Measurements from ENCODE around the gene CENATAC.
A peak's percentile ranks its signal among the peaks of the same experiment; 100 is the strongest.
"Not testable (repeated sequence)": the region's sequence is repeated elsewhere in the genome, so short reads cannot be mapped to it uniquely, and the experiment has no call there.

The CENATAC gene

DNA sequence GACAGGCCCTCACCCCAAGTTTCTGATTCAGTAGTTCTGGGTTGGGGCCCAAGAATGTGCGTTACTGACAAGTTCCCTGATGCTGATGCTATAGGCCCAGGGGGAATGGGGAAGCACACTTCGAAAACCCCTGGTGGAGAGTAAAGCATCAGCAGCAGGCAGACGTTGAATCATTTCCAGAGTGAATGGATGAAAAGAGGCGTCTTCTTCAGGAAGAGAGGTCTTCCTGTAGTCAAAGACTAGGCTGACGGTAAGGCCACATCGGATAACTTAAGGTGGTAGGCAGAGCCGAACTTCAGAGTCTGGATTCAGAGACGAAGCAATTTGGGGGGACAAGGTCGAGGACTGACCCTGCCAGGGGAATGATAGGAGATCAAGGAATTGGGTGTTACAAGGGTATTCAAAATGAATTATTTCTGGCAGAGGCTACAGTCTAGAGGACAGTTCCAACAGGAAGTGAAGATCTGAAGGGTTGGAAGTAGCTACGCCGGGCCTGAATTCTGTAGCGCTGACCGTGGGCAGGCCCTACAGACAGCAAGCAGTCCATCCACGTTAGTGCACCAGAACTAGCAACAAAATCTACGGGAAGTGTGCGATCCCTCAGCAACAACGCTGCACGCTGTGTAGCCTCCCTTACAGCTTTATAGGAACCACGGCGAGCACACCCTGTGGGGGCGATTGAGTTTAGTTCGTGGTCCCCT lies 862 bp upstream of the CENATAC start:
- no peak for DNase-seq

DNA sequence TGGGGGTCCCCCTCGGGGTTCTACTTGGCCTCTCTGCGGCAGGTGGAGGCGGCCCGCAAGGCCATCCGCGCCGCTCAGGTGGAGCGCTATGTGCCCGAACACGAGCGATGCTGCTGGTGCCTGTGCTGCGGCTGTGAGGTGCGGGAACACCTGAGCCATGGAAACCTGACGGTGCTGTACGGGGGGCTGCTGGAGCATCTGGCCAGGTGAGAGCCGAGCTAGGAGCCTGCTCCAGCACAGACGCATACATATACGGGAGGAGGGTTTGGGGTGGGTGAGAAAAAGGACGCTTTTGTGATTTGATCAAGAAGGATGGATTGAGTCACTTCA lies 415 bp downstream of the CENATAC start:
- DNase-seq = no peak

DNA sequence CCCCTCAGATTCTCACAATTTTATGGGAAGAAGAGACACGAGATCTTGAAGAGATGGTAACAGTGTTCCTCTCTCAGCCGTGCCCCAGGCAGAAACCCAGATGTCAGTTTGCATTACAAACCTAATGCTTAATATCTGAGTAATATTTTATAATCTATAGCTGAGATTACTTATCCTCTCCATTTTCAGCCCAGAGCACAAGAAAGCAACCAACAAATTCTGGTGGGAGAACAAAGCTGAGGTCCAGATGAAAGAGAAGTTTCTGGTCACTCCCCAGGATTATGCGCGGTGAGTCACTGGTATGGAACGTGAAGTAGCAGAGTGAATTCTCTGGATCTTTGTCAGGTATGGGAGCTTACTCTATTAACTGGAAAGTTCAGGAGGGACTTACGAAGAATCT lies 884 bp downstream of the CENATAC start:
- peak; percentile 16 for DNase-seq

DNA sequence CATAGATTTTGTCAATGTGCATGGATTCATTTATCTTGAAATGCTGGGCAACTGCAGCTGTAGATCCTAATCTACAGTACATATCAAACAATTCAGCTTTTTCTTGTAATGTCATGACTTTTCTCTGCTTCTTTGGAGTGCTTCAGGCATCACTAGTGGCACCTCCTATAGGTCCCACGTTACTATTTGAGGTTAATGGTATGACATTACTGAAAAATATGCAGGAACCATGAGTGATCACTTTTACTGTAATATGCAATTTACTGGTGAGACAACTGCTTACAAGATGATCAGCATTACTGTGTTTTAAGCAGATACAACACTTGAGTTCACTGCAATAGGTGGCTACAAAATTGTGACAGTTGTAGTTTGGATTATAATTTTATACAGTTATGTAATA lies 3.0 kb downstream of the CENATAC start:
- no peak for DNase-seq

DNA sequence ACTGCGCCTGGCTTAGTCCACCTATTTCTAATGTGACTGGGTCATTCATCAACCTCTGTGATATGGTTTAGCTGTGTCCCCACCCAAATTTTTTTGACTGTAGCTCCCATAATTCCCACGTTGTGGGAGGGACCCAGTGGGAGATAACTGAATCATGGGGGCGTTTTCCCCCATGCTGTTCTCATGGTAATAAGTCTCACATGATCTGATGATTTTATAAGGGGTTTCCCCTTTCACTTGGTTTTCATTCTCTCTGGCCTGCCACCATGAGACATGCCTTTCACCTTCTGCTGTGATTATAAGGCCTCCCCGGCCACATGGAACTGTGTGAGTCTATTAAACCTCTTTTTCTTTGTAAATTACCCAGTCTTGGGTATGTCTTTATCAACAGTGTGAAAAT lies 8.7 kb downstream of the CENATAC start:
- no peak for DNase-seq

DNA sequence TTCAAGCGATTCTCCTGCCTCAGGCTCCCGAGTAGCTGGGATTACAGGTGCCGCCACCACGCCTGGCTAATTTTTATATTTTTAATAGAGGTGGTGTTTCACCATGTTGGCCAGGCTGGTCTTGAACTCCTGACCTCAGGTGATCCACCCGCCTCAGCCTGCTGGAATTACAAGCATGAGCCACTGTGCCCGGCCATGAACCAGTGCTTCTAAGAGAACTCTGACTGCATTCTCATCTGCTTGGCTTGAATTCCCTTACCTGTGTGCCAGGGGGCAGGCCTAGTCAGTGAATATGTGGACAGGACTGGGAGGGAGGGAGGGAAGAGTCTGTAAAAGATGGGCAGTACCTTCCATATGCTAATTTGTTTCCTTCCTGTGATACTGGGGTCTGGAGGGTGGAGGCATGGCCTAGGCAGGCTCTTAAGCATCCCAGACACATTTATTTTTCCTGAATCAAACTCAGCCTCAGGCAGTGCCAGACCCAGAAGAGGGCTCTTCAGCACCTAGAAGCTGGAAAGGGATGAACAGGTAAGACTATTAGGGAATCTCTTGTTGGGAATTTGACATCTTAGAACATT lies 13.6 kb downstream of the CENATAC start:
- no peak for DNase-seq

DNA sequence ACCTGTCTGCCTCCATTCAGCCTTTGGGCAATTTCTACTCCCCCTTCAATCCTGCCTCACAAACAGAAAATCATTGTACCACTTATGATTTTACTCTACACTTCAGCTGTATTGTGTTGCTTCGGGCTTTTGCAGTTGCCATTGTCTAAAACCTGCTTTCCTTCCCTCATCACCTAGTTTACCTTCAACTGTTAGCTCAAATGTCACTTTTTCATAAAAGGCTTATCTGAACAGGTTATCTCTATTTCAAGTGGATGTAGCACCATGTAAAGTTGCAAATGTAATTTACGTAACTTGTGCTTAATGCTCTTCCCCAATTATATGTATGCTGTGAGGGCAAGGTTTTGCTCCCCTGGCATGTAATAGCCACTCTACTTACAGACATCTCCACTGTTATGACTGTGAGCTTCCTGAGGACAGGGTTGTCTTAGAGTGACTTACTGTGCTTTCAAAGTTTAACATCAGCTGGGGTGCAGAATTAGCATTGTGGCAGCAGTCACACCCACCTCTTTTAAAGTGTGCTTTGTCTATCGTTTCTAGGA lies 14.8 kb downstream of the CENATAC start:
- no peak for DNase-seq

DNA sequence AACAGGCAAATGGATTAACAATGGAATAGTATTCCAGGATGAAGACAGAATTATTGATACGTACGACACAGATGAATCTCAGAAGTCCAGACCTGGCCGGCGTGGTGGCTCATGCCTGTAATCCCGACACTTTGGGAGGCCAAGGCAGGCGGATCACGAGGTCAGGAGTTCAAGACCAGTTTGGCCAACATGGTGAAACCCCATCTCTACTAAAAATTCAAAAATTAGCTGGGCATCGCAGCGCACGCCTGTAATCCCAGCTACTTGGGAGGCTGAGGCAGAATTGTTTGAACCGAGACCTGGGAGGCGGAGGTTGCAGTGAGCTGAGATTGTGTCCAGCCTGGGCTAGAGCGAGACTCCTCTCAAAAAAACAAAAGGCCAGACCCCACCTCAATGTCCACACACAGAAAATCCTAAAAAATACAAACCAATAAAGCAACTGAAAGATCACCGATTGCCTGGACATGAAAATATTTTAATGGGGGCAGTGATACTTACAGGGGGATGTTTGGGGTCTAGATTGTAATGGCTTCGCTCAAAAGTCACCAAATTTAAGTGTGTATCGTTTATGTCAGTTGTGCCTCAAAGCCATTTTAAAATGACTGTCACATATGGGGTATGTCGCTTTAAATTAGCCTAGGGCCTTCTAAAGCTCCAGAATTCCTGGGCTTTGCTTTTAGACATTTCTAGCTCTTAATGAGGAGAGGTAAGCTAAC lies 16.4 kb downstream of the CENATAC start:
- no peak for DNase-seq

DNA sequence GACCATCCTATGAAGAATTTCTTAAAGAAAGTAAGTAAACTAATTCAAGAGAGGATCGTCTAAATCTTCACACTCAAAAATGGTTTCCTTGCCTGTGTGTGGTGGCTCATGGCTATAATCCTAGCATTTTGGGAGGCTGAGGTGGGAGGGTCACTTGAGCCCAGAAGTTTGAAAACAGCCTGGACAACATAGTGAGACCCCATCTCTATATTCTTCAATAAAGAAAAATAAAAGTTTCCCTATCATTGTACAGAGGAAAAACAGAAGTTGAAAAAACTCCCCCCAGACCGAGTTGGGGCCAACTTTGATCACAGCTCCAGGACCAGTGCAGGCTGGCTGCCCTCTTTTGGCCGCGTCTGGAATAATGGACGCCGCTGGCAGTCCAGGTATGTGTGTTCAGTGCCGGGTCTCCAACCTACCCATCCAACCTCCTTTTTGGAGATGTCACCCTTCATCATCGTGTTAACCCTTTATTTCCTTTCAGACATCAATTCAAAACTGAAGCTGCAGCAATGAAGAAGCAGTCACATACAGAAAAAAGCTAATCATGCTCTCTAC lies 17.2 kb downstream of the CENATAC start:
- no peak for DNase-seq

DNA sequence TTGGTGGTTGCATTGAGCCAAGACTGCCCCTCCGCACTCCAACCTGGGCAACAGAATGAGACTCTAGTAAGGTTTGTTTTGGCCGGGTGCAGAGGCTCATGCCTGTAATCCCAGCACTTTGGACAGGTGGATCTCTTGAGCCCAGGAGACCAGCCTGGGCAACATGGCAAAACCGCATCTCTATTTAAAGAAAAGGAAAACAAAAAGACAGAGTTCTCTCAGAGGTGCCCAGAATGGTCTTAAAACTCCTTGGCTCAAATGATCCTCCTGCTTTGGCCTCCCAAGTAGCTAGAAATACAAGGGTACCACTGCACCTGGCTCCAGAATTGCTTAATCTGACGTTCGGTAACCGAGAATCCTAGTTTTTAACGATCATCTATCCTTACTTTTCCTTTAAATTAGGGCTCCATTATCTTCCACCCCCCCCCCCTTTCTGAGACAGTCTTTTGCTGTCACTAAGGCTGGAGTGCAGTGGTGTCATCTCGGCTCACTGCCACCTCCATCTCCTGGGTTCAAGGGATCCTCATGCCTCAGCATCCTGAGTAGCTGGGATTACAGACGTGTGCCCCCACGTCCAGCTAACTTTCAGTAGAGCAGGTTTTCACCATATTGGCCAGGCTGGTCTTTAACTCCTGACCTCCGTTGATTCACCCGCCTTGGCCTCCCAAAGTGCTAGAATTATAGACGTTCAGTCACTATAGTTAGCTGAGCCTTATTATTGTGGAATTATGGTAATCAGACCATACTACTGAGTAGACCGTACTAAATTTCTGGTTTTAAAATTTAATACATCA lies 18.5 kb downstream of the CENATAC start:
- DNase-seq = no peak

DNA sequence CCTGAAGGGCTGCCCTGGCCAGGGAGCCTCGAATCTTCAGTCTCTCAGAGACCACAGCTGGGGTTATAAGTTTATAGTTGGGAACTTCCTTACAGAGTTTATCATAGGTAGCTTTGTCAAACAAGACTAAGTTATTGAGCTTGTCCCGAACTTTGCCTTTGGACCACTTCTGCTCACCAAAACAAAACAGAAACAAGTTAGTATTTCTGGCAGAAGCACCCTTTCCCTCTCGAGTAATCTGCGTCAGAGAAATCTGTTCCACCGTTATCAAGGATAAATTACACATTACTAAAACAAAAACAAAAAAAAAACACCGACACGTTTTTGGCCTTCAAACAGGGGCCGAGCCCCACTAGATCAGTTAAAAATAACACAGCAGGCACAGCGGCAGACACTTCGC lies 19.4 kb downstream of the CENATAC start:
- not testable (repeated sequence) for DNase-seq

DNA sequence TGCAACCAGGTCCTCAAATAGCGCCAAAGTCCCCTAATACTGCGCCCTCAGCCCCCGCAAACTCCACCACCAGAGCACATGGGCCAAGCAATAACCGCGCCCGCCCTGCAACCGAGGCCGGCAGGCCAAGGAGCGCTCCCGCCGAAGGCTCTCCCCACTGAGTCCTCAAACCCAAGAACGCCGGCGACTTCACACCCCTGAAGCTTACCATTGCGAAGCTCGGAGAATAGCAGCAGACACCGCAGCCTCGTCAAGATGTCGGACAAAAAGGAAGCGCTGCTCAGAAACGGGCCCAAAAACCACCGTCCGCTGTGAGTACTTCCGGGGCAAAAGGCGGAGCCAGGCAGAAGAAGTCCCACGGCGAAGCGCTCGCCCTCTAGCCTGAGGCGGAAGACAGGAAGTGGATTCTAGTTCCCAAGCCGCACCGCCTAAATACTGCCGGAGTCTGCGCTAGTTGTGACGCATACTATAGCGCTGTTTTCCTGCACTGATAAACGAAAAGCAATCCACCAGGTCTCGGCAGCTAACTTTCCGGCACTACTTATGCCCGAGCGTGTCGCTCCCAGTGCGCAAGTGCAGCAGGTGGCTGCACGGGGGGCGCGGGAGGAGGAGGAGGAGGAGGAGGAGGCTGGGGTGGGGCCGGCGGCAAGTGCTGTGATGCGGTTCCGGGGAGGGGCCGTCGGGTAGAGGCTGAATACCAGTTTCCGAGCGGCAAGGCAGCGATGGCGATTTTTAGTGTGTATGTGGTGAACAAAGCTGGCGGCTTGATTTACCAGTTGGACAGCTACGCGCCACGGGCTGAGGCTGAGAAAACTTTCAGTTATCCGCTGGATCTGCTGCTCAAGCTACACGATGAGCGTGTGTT lies 20.4 kb downstream of the CENATAC start, which contains the start of the genes RPS25 and TRAPPC4:
TSS of gene RPS25 (minus strand) at position 270 of the 865 bp plus-strand sequence. CDS start at position 211, 59 bp downstream.
TSS of gene TRAPPC4 (plus strand) at position 693 of the 865 bp plus-strand sequence. CDS start at position 723, 30 bp downstream.
- DNase-seq = peak; percentile 83

DNA sequence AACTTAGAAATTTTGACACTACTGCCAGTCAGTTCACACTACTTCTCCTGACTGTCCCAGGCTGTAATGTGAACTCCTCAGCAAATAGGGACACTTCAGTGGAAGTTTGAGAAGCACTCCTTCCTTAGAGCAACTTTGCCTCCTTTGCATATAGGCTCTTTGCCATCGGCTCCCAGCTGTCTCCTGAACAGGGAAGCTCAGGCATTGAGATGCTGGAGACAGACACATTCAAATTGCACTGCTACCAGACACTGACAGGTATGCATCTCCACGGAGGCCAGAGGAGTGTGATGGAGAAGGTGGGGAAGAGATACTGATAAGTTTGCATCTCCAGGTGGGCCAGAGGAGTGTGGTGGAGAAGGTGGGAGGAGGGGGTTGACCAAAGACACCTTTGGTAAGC lies 22.1 kb downstream of the CENATAC start:
- DNase-seq = no peak

DNA sequence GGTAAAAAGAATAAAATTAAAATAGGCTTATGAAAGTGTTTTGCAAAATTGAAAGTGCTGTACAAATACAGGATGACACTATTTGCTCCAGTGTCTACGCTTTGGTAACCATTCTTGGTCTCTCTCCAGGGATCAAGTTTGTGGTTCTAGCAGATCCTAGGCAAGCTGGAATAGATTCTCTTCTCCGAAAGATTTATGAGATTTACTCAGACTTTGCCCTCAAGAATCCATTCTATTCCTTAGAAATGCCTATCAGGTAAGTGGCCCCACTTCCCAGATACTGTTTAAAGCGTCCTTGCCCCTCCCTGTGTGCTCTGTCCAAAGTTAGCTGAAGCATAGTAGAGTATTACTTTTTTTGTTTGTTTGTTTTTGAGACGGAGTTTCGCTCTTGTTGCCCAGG lies 23.7 kb downstream of the CENATAC start:
- DNase-seq = no peak

DNA sequence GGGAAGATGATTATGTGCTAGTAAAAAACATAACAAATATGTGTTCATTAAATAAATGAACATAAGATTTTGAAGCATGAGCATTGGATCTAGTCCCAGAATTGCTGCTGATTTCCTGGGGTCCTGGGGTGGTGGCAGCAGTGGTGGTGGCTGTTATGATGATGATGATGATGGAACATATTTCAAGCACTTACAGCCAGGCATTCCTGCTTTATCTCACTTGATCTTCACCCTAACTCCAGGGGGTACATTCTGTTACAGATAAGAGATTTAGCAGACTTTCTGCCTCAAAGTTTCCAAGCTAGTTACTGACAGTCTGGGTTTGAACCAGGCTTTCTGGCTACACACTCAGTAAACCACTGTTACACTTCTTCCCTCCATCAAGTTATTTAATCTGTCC lies 25.8 kb downstream of the CENATAC start:
- no peak for DNase-seq

DNA sequence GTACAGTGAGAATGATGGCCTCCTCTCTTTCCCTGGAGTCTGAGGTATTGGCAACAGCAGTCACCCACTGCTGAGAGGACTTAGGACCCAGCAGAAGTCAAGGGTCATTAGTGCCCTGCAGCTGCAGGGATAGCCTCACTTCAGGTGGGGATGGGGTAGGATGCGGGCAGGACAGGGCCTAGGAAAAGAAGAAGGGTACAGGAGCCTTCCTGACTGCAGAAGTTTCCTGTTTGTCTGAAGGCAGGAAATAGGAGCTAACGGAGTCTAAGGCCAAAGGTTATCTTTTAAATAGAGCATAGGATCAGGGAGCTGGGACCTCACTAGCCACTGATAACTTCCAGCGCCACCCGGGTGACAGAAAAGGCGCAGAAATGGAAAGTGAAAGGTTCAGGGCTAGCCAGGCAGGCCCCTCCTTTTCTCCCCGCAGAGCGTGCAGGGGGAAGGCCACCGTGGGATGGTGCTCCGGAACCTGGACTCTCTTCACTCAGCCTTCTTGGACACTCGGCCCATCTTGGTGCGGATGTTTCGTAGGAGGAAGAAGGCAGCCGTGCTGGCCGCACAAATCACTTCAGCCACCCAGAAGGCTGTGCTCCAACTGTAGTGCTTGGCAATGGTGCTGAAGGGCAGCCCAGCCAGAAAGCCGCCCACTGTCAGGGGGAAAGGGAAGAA lies 26.6 kb downstream of the CENATAC start:
- DNase-seq = no peak

DNA sequence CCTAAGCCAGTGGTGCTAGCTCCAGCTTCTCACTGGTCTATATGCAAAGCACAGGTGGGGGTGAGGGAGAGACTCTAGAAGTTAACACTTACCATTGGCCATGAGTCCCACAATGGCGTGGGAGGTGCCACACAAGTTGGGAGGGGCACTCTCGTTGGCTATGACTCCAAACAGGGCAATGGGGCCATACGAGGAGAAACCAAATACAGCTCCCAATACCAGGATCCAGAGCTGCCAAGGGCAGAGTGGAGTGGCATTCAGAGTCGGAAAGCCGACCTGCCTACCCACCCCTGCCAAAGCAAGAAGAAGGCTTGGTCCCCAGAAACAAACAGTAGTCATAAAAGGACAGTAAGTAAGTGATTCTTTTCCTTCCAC lies 27.1 kb downstream of the CENATAC start:
- DNase-seq = no peak

DNA sequence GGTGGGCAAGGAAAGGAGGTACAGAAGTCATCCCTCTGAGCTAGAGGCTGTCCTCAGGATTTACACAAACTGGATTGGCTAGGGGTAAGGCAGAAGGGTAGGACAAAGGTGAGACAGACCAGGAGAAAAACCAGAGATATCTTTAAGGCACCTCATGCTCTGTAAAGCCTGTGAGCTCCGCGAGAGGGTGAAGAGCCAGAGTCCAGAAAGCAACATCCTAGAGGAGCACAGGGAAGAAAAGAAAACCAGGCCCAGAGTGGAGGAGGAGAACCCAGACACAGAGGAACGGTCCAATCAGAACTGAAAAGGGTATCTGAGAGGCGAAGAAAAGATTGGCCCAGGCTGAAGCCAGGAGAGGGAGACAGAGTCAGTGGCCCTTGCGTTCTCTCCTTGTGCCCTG lies 27.6 kb downstream of the CENATAC start:
- DNase-seq = no peak

DNA sequence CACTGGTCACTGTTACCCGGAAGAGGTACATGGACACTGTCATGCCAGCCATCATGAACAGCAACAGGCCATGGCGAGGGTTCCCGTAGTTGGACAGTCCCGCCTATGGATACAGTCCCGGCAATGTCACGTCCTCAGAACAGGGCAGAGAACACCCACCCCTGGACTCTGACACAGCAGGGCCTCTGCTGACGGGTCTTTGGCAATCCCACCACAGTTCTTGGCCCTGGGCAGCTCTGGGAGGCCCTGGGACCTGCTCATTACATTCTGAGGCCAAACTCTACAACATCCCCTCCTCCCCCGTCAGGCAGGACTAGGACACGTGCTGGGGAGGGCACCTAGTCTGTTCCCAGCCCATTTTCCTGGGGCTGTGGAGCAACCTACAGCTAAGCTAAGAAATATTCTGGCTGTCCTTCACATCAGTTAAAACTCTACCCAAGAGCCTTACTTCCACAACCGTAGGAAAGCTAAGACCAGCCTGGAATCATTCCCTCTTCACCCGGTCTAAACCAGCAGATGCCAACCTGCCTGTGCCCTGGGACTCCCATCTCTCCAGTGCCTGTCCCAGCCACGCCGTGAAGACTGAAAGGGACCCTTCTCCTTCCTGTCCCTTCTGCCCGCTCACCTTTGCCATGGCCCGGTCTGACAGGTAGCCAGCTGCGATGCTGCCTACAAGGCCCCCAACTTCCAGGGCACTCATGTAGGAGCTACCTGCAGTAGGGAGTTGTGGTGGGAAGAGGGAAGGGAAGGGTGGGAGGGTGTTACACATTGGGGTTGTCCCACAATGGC lies 28.2 kb downstream of the CENATAC start:
- DNase-seq = no peak

DNA sequence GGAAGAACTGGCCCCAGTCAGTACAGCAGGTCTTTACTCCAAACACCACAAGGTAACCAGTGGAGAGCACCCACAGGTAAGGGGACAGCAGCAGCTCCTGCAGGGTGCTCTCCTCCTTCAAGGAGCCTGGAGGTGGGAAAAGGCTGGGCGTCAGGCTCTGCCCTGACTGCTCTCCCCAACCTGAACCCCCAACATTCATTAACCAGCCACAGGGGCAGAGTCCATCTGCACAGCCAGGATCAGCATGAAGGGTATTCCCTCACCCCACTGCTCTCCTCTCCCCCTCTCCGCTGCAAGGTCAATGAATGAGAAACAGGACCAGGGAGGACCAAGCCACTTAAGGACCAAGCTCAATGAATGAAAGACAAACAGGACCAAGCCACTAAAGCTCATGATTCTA lies 29.0 kb downstream of the CENATAC start:
- DNase-seq = no peak

Data from T1000 (cell line).